ENCODE results near the gene FDX2. TPM values are rescaled to one million over a fixed set of nuclear protein-coding genes. Genes with fewer than 3 reads are reported as not detected.

Gene FDX2
- total and polyA plus RNA-seq, 2 experiments from 2014 or later, result 28.7 to 35.0 TPM

GRCh38 chr19:10284960-10285278 is 30.9 kb downstream of the FDX2 start:
- no peak overlapping the region for H3K27ac Mint-ChIP-seq
- peaks cover 39% of the 10 kb centered on the region for H3K27me3 Mint-ChIP-seq (ENCODE audit: insufficient read depth, low read depth, poor library complexity)
- H3K9me2 ChIP-seq (ENCODE audit: insufficient read depth), result no peaks in the 10 kb centered on the region
- H3K79me2 ChIP-seq (replicated peaks; ENCODE audit: insufficient read depth), result no peaks in the 10 kb centered on the region
- H3K4me1 Mint-ChIP-seq, result peaks cover 17% of the 10 kb centered on the region; the same call in 2 of the 3 replicates
- H2AFZ ChIP-seq, result no peak overlapping the region
- H3K4me2 ChIP-seq, result no peak overlapping the region
- H3K4me3 ChIP-seq, result no peak overlapping the region
- ATAC-seq (no peak), DNase-seq (ENCODE audit: low spot score) (no peak)
- peaks cover 11% of the 10 kb centered on the region; the same call in 1 of the 2 replicates for H3K4me1 ChIP-seq (ENCODE audit: insufficient read depth)
- TF ChIP-seq STAT1 (IDR thresholded peaks at IDR 0.05; ENCODE audit: unreplicated experiment) (no peak), EZH2 (IDR thresholded peaks at IDR 0.05; ENCODE audit: low read depth, unreplicated experiment) (no peak), POLR2AphosphoS5 (IDR thresholded peaks at IDR 0.05; ENCODE audit: low read depth) (no peak)
- H3K4me3 Mint-ChIP-seq, result no peak overlapping the region
- peaks cover 8% of the 10 kb centered on the region; the same call in 2 of the 3 replicates for H3K36me3 Mint-ChIP-seq (ENCODE audit: low read depth)
- peaks cover 3% of the 10 kb centered on the region; the same call in 1 of the 3 replicates for H3K9me3 Mint-ChIP-seq
- H3K27ac ChIP-seq (ENCODE audit: low read depth), result no peak overlapping the region
- peaks cover 41% of the 10 kb centered on the region for H3K27me3 ChIP-seq (ENCODE audit: insufficient read depth)
- no peaks in the 10 kb centered on the region for H3K36me3 ChIP-seq (ENCODE audit: insufficient read depth)
- H3F3A ChIP-seq (replicated peaks; ENCODE audit: low read depth), result peaks cover 7% of the 10 kb centered on the region; the same call in 1 of the 2 replicates
- no peaks in the 10 kb centered on the region; the same call in none of the 2 replicates for H4K20me1 ChIP-seq (replicated peaks; ENCODE audit: insufficient read depth)

- H3K27ac Mint-ChIP-seq, result no peak overlapping the region
- peaks cover 33% of the 10 kb centered on the region for H3K27me3 Mint-ChIP-seq (ENCODE audit: insufficient read depth, low read depth, poor library complexity)
- DNase-seq (ENCODE audit: low spot score) (no peak), ATAC-seq (no peak)
- peaks cover 17% of the 10 kb centered on the region; the same call in 2 of the 3 replicates for H3K4me1 Mint-ChIP-seq
- Histone ChIP-seq H3K36me3 (ENCODE audit: insufficient read depth) (no peaks in the 10 kb centered on the region), H3K4me2 (no peak overlapping the region), H3K79me2 (replicated peaks; ENCODE audit: insufficient read depth) (no peaks in the 10 kb centered on the region), H2AFZ (no peak overlapping the region), H4K20me1 (replicated peaks; ENCODE audit: insufficient read depth) (no peaks in the 10 kb centered on the region; the same call in none of the 2 replicates), H3K4me1 (ENCODE audit: insufficient read depth) (peaks cover 11% of the 10 kb centered on the region; the same call in 1 of the 2 replicates), H3K27me3 (ENCODE audit: insufficient read depth) (peaks cover 34% of the 10 kb centered on the region), H3F3A (replicated peaks; ENCODE audit: low read depth) (peaks cover 6% of the 10 kb centered on the region; the same call in 1 of the 2 replicates), H3K27ac (ENCODE audit: low read depth) (no peak overlapping the region), H3K4me3 (no peak overlapping the region), H3K9me2 (ENCODE audit: insufficient read depth) (no peaks in the 10 kb centered on the region)
- peaks cover 3% of the 10 kb centered on the region; the same call in 1 of the 3 replicates for H3K9me3 Mint-ChIP-seq
- H3K36me3 Mint-ChIP-seq (ENCODE audit: low read depth), result peaks cover 8% of the 10 kb centered on the region; the same call in 2 of the 3 replicates
- no peak overlapping the region for H3K4me3 Mint-ChIP-seq
- TF ChIP-seq, protein P1, sequence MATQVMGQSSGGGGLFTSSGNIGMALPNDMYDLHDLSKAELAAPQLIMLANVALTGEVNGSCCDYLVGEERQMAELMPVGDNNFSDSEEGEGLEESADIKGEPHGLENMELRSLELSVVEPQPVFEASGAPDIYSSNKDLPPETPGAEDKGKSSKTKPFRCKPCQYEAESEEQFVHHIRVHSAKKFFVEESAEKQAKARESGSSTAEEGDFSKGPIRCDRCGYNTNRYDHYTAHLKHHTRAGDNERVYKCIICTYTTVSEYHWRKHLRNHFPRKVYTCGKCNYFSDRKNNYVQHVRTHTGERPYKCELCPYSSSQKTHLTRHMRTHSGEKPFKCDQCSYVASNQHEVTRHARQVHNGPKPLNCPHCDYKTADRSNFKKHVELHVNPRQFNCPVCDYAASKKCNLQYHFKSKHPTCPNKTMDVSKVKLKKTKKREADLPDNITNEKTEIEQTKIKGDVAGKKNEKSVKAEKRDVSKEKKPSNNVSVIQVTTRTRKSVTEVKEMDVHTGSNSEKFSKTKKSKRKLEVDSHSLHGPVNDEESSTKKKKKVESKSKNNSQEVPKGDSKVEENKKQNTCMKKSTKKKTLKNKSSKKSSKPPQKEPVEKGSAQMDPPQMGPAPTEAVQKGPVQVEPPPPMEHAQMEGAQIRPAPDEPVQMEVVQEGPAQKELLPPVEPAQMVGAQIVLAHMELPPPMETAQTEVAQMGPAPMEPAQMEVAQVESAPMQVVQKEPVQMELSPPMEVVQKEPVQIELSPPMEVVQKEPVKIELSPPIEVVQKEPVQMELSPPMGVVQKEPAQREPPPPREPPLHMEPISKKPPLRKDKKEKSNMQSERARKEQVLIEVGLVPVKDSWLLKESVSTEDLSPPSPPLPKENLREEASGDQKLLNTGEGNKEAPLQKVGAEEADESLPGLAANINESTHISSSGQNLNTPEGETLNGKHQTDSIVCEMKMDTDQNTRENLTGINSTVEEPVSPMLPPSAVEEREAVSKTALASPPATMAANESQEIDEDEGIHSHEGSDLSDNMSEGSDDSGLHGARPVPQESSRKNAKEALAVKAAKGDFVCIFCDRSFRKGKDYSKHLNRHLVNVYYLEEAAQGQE (IDR thresholded peaks at IDR 0.05; ENCODE audit: unreplicated experiment), result no peak
- TF ChIP-seq ZNF462 (CRISPR knock-in tag; IDR thresholded peaks at IDR 0.05) (no peak), NANOG (IDR thresholded peaks at IDR 0.05; ENCODE audit: borderline replicate concordance) (no peak), EZH2phosphoT487 (IDR thresholded peaks at IDR 0.05; ENCODE audit: unreplicated experiment) (no peak), EZH2 (IDR thresholded peaks at IDR 0.05; ENCODE audit: low read depth, unreplicated experiment) (no peak), CTCF (conservative IDR thresholded peaks at IDR 0.05; ENCODE audit: low read depth in 2 of 2) (no peak)
Observed at GRCh38 chr19:10284065-10284959, 31.5 kb downstream of the FDX2 start.
